ENCODE results near the gene AKT2. TPM values are rescaled to one million over a fixed set of nuclear protein-coding genes. Genes with fewer than 3 reads are reported as not detected.

AKT2 gene
- total RNA-seq, 1 experiment from 2014 or later, result 150 TPM

DNA sequence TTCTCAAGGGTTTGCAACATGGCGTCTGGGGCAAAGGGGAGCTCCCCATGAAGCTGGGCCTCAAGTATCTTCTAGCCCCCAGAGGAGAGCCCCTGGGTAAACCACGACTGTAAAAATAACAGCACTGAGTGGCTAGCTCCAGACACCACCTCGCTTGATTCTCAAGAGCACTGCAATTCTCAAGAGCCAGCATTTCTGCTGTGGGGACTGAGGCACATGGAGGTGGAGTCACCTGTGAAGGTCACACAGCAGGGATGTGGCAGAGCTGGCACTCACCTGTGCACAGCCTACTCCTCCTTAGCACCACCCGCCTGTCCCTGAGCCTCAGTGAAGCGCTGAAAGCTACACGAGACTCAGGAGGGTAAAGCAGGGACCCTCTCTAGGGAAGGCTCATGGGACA, 38.0 kb downstream of the AKT2 start:
- Mint-ChIP-seq H3K4me3 (no peak overlapping the region), H3K27me3 (ENCODE audit: low read depth) (no peaks in the 10 kb centered on the region), H3K4me1 (peaks cover 7 to 8% of the 10 kb centered on the region in 2 experiments; a peak in 3 of 4 replicates), H3K27ac (no peak overlapping the region; a peak in 1 of 7 replicates), H3K9me3 (no peaks in the 10 kb centered on the region), H3K36me3 (ENCODE audit: insufficient read depth in 1 of 3, low read depth in 3 of 3) (peaks cover 2 to 27% (median 16%) of the 10 kb centered on the region in 3 experiments)
- Histone ChIP-seq H3K27me3 (ENCODE audit: insufficient read depth, low read length) (no peaks in the 10 kb centered on the region), H3K56ac (ENCODE audit: insufficient read length, low read depth, low read length) (no peak overlapping the region), H3K23ac (ENCODE audit: insufficient read length, low read depth, low read length) (no peak overlapping the region), H3K4me2 (ENCODE audit: insufficient read depth, insufficient read length, low read length) (no peak overlapping the region), H4K20me1 (ENCODE audit: control insufficient read depth, insufficient read depth, insufficient read length) (no peaks in the 10 kb centered on the region), H3K14ac (ENCODE audit: insufficient read depth, low read length) (no peak overlapping the region), H3K9me3 (ENCODE audit: control insufficient read depth, low read depth, low read length) (no peaks in the 10 kb centered on the region), H4K8ac (replicated peaks; ENCODE audit: insufficient read length, low read depth, low read length) (no peak overlapping the region), H2AK5ac (ENCODE audit: insufficient read length, low read length) (no peak overlapping the region), H3K23me2 (ENCODE audit: insufficient read length, low read depth, low read length, poor library complexity, severe bottlenecking) (no peaks in the 10 kb centered on the region), H3K79me1 (ENCODE audit: insufficient read depth, low read depth, low read length, poor library complexity, severe bottlenecking) (peaks cover 2% of the 10 kb centered on the region), H2BK120ac (ENCODE audit: low read depth, low read length, poor library complexity, severe bottlenecking) (no peak overlapping the region), H3K4me1 (ENCODE audit: insufficient read depth, low read length) (no peaks in the 10 kb centered on the region; the same call in 1 of the 2 replicates), H3K79me2 (ENCODE audit: insufficient read depth, low read length) (no peaks in the 10 kb centered on the region; the same call in 1 of the 2 replicates), H2BK12ac (ENCODE audit: insufficient read length, low read depth, low read length) (no peak overlapping the region), H3T11ph (ENCODE audit: low read length) (no peak overlapping the region), H3K4ac (ENCODE audit: low read depth, low read length) (no peak overlapping the region), H2BK20ac (ENCODE audit: low read depth, low read length, poor library complexity, severe bottlenecking) (no peak overlapping the region), H4K91ac (ENCODE audit: insufficient read length, low read depth, low read length) (no peak overlapping the region), H3K9ac (ENCODE audit: extremely low read depth, insufficient read length, low read length) (no peak overlapping the region), H3K18ac (ENCODE audit: insufficient read length, low read depth, low read length) (no peak overlapping the region), H3K27ac (ENCODE audit: insufficient read length, low read depth, low read length) (no peak overlapping the region), H2AFZ (ENCODE audit: low read length) (no peak overlapping the region), H2BK5ac (ENCODE audit: insufficient read length, low read length) (no peak overlapping the region), H2BK15ac (ENCODE audit: low read depth, low read length) (no peak overlapping the region), H4K5ac (ENCODE audit: insufficient read length, low read depth, low read length) (no peak overlapping the region)
- no peak for DNase-seq
- no CpG with 5 or more reads among the region's 6 CpGs for WGBS (ENCODE audit: extremely low coverage, insufficient read length, low lambda C conversion rate)
- TF ChIP-seq, protein P1, sequence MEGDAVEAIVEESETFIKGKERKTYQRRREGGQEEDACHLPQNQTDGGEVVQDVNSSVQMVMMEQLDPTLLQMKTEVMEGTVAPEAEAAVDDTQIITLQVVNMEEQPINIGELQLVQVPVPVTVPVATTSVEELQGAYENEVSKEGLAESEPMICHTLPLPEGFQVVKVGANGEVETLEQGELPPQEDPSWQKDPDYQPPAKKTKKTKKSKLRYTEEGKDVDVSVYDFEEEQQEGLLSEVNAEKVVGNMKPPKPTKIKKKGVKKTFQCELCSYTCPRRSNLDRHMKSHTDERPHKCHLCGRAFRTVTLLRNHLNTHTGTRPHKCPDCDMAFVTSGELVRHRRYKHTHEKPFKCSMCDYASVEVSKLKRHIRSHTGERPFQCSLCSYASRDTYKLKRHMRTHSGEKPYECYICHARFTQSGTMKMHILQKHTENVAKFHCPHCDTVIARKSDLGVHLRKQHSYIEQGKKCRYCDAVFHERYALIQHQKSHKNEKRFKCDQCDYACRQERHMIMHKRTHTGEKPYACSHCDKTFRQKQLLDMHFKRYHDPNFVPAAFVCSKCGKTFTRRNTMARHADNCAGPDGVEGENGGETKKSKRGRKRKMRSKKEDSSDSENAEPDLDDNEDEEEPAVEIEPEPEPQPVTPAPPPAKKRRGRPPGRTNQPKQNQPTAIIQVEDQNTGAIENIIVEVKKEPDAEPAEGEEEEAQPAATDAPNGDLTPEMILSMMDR (conservative IDR thresholded peaks at IDR 0.05), result no peak
